ENCODE data around the gene TEDC2.

- TF ChIP-seq KDM1A (IDR thresholded peaks at IDR 0.05; ENCODE audit: low read depth) (no peak), SREBF2 (IDR thresholded peaks at IDR 0.05) (no peak)
Measured at GRCh38 chr16:2466667-2467527, 7.0 kb downstream of the TEDC2 start.
